Measurements from ENCODE around the gene UXS1. TPM values are rescaled to one million over a fixed set of nuclear protein-coding genes. Genes with fewer than 3 reads are reported as not detected.

Gene UXS1
- total and polyA plus RNA-seq, 3 donors from 2014 or later, result 51.3 to 95.1 (median 76.6) TPM

DNA sequence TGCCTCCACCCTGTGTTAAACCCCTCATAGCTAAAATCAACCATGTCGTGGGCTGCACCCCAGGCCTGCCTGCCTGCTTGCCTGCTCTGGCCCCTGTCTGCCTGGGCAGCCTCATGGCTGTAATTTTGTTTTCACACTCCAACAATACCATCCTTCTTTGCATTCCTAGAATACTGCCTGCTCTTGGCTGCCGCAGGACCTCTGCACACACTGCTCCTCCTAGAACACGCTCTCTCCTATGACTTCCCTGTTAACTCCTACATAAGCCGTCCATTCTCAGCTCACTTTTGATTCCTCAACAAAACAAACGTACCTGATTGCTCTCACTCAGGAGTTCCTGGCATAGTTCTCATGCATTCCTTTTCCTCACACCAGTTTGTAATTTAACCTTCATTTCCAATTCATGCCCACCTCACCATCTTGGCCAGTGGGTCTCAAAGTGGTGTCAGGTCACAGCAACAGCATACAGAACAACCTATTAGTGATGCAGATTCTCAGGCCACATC is 2.5 kb downstream of the UXS1 start:
- Histone ChIP-seq H3K4me3 (no peak overlapping the region), H3K36me3 (ENCODE audit: low read depth, missing control alignments) (no peaks in the 10 kb centered on the region), H3K9me3 (no peaks in the 10 kb centered on the region), H3K4me1 (no peaks in the 10 kb centered on the region), H3K27ac (no peak overlapping the region), H3K27me3 (no peaks in the 10 kb centered on the region)
- DNase-seq, result no peak
- intact Hi-C loops (cut with DNase I; ENCODE audit: low total_unique reads), result no loop called here
- 62 to 65% methylated on average over 5 of the region's 5 CpGs for WGBS, 2 donors
- no peak for TF ChIP-seq POLR2A (IDR thresholded peaks at IDR 0.05)
- TF ChIP-seq, protein P1, sequence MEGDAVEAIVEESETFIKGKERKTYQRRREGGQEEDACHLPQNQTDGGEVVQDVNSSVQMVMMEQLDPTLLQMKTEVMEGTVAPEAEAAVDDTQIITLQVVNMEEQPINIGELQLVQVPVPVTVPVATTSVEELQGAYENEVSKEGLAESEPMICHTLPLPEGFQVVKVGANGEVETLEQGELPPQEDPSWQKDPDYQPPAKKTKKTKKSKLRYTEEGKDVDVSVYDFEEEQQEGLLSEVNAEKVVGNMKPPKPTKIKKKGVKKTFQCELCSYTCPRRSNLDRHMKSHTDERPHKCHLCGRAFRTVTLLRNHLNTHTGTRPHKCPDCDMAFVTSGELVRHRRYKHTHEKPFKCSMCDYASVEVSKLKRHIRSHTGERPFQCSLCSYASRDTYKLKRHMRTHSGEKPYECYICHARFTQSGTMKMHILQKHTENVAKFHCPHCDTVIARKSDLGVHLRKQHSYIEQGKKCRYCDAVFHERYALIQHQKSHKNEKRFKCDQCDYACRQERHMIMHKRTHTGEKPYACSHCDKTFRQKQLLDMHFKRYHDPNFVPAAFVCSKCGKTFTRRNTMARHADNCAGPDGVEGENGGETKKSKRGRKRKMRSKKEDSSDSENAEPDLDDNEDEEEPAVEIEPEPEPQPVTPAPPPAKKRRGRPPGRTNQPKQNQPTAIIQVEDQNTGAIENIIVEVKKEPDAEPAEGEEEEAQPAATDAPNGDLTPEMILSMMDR (IDR thresholded peaks at IDR 0.05), result no peak

DNA sequence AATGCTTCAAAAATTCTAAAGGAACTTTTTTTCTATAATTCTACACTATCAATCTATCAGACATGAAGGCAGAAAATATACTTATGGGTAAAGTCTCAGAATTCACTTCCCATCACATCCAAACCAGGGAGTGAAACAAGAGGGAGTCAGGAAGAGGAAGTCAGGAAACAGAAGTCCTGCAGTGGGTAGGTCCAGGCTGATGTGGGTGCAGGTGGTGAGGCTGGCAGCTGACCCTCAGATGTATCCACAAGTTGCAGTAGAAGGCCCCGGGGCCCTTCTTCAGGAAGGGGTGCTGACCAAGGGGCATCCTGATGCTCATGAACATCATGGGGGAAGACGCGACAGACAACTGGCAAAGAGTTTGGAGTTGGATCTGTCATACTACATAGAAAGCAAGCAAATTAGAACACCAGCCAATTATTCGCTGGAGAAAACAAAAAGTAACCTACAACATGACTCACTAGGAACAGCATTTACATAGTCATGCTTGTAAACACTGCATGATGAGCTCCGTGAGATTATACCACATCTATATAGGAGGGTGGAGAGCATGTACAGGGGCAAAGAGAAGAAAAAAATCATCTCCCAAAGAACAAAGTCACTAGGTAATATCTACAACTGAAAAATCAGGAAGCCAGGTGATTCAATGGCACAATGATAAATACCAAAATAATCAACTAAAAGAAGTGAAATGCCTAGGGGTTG is 4.2 kb downstream of the UXS1 start:
- Histone ChIP-seq H3K4me1 (no peaks in the 10 kb centered on the region), H3K9me3 (no peaks in the 10 kb centered on the region), H3K36me3 (ENCODE audit: low read depth, missing control alignments) (no peaks in the 10 kb centered on the region), H3K27ac (no peak overlapping the region), H3K27me3 (no peaks in the 10 kb centered on the region), H3K4me3 (no peak overlapping the region)
- TF ChIP-seq POLR2A (IDR thresholded peaks at IDR 0.05), result no peak
- TF ChIP-seq, protein P1 (IDR thresholded peaks at IDR 0.05), result no peak
- 89 to 90% methylated on average over 5 of the region's 5 CpGs for WGBS, 2 donors
- DNase-seq, result no peak
- intact Hi-C loops (cut with DNase I; ENCODE audit: low total_unique reads), result no loop called here

DNA sequence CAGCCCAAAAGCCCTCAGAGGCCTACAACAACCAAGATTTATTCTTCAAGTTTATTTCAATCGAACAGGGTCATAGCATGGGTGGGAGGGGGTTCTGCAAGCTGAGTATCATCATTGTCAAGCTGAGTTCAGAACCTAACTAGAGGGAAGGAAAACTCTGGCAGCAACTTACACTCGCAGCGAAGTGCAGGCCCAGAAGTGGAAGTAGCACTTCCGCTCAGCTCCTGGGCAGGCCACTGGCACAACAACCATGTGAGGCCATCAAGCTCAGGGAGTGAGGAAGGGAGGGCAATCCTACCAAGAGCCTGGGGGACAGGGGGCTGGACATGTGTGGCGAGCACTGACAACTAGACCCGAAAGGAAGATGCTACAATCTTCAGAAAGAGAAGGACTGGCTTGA is 4.8 kb downstream of the UXS1 start:
- no peaks in the 10 kb centered on the region for H3K36me3 ChIP-seq (ENCODE audit: low read depth, missing control alignments)
- no peak overlapping the region for H3K4me3 ChIP-seq
- no peak for DNase-seq
- H3K27me3 ChIP-seq, result no peaks in the 10 kb centered on the region
- no peak overlapping the region for H3K27ac ChIP-seq
- intact Hi-C loops (cut with DNase I; ENCODE audit: low total_unique reads), result no loop called here
- H3K9me3 ChIP-seq, result no peaks in the 10 kb centered on the region
- no peaks in the 10 kb centered on the region for H3K4me1 ChIP-seq
- 86 to 93% methylated on average over 6 of the region's 6 CpGs for WGBS, 2 donors
- TF ChIP-seq, protein P1 (IDR thresholded peaks at IDR 0.05), result no peak
- no peak for TF ChIP-seq POLR2A (IDR thresholded peaks at IDR 0.05)

DNA sequence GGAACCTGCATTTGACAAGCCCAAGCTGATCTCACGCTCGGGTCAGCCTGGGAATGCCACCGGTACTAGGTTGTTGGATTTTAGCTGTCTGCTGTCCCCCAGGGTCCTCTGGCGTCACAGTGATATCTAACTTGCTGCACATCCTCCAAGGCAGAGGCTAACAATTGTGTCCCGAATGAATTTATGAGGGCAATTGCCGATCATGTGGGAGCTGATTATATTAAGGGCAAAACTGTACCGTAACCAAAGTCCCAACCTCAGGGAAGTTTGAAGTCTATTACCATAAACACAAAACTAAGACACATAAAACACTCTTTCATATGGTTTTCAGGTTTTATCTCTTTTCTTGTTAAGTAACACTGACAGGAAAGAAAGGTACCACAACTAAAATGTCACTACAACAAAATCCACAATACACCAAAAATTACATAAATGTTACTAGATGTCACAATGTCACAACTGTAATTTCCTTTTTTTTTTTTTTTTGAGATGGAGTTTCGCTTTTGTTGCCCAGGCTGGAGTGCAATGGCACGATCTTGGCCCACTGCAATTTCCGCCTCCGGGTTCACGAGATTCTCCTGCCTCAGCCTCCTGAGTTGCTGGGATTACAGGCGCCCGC is 6.7 kb downstream of the UXS1 start:
- WGBS, 2 donors, result 94 to 95% methylated on average over 14 of the region's 14 CpGs
- H3K4me3 ChIP-seq, result no peak overlapping the region
- no peaks in the 10 kb centered on the region for H3K4me1 ChIP-seq
- DNase-seq, result no peak
- no peaks in the 10 kb centered on the region for H3K27me3 ChIP-seq
- TF ChIP-seq, protein P1 (IDR thresholded peaks at IDR 0.05), result no peak
- TF ChIP-seq POLR2A (IDR thresholded peaks at IDR 0.05), result no peak
- no peaks in the 10 kb centered on the region for H3K9me3 ChIP-seq
- H3K36me3 ChIP-seq (ENCODE audit: low read depth, missing control alignments), result no peaks in the 10 kb centered on the region
- intact Hi-C loops (cut with DNase I; ENCODE audit: low total_unique reads), result no loop called here
- no peak overlapping the region for H3K27ac ChIP-seq
